H1 (cell line): ENCODE data around the gene THAP11. TPM values are rescaled to one million over a fixed set of nuclear protein-coding genes. Genes with fewer than 3 reads are reported as not detected.

Source experiments
- CTCF ChIA-PET: fragments of 300-600 bp; sonication (Branson Sonifier 250); formaldehyde crosslinking; loops from one replicate; lab custom pipeline; 2021; ENCODE audit not compliant: partially characterized antibody; lab: Charles Lee
- POLR2A ChIA-PET: fragments of 300-600 bp; sonication (Branson Sonifier 250); formaldehyde crosslinking; loops from one replicate; lab custom pipeline; 2021; ENCODE audit warnings: inconsistent platforms; ENCODE audit not compliant: partially characterized antibody; lab: Charles Lee
- DNase-seq, 2 experiments: peaks; one replicate each; pipeline versions ENCODE4 v3.0.0 to v3.0.0-alpha.2; 2010 to 2022; ENCODE audit warnings: low spot score in 2 of 2, low read depth in 1 of 2, mixed read lengths in 1 of 2
- FAIRE-seq: peaks from 2 replicates; lab custom pipeline; 2011; peaks lifted over from hg19 to GRCh38; lab: Jason Lieb, UNC
- H2AFZ ChIP-seq: 2 replicates; pipeline ENCODE4 v1.8.1; 2012; ENCODE audit warnings: low read length, inconsistent platforms
- H2AK5ac ChIP-seq: 2 replicates; pipeline ENCODE4 v1.6.1; 2013; ENCODE audit warnings: low read depth, low read length
- H2BK120ac ChIP-seq: replicated peaks from 2 replicates; pipeline ENCODE3; 2013; ENCODE audit warnings: low read depth, low read length, inconsistent platforms
- H2BK12ac ChIP-seq: 2 replicates; pipeline ENCODE4 v1.6.1; 2013; ENCODE audit warnings: low read depth, low read length
- H2BK15ac ChIP-seq: 2 replicates; pipeline ENCODE4 v1.6.1; 2013; ENCODE audit warnings: low read length
- H2BK20ac ChIP-seq: 2 replicates; pipeline ENCODE4 v1.6.1; 2013; ENCODE audit warnings: low read length
- H2BK5ac ChIP-seq: 2 replicates; pipeline ENCODE4 v1.6.1; 2013; ENCODE audit warnings: low read depth, low read length
- H3K14ac ChIP-seq: 2 replicates; pipeline ENCODE4 v1.6.1; 2013; ENCODE audit warnings: inconsistent platforms; ENCODE audit not compliant: insufficient read length
- H3K18ac ChIP-seq: 2 replicates; pipeline ENCODE4 v1.6.1; 2013; ENCODE audit warnings: low read length; ENCODE audit errors: extremely low read depth
- H3K23ac ChIP-seq: 2 replicates; pipeline ENCODE4 v1.6.1; 2013; ENCODE audit warnings: inconsistent platforms; ENCODE audit not compliant: insufficient read length
- H3K23me2 ChIP-seq: 2 replicates; pipeline ENCODE4 v1.6.1; 2013; ENCODE audit warnings: low read depth, low read length
- H3K27ac ChIP-seq: 2 replicates; pipeline ENCODE4 v1.6.1; 2011; ENCODE audit warnings: low read depth, low read length, inconsistent platforms
- H3K27me3 ChIP-seq, 4 experiments: replicated peaks in 1 of 4; 1 replicate in 1 of 4; 2 replicates in 3 of 4; pipeline versions ENCODE4 v1.6.1 to v1.8.1; 2011 to 2013; ENCODE audit warnings: low read length in 3 of 4, mild to moderate bottlenecking in 3 of 4, inconsistent platforms in 2 of 4, mixed read lengths in 2 of 4, moderate library complexity in 1 of 4; ENCODE audit not compliant: control insufficient read depth in 3 of 4, insufficient read depth in 3 of 4; ENCODE audit errors: extremely low read depth in 1 of 4
- H3K36me3 ChIP-seq, 4 experiments: 2 replicates each; pipeline versions ENCODE4 v1.6.1 to v1.8.1; 2011 to 2013; ENCODE audit warnings: mild to moderate bottlenecking in 4 of 4, low read length in 3 of 4, moderate library complexity in 2 of 4, control low read depth in 1 of 4, inconsistent platforms in 1 of 4; ENCODE audit not compliant: insufficient read depth in 4 of 4, control insufficient read depth in 2 of 4
- H3K4ac ChIP-seq: replicated peaks from 2 replicates; pipeline ENCODE3; 2013; ENCODE audit warnings: low read length, low read depth, mixed read lengths, inconsistent platforms; ENCODE audit not compliant: insufficient read length
- H3K4me1 ChIP-seq, 4 experiments: replicated peaks in 1 of 4; 1 replicate in 1 of 4; 2 replicates in 3 of 4; pipeline versions ENCODE4 v1.6.1 to v1.8.1; 2011 to 2013; ENCODE audit warnings: low read length in 3 of 4, inconsistent platforms in 2 of 4, mixed read lengths in 1 of 4; ENCODE audit not compliant: insufficient read depth in 4 of 4, control insufficient read depth in 3 of 4
- H3K4me2 ChIP-seq, 2 experiments: 2 replicates each; pipeline versions ENCODE4 v1.6.1 to v1.8.1; 2011 to 2013; ENCODE audit warnings: low read depth in 2 of 2, low read length in 2 of 2, control low read depth in 1 of 2, inconsistent platforms in 1 of 2, mild to moderate bottlenecking in 1 of 2; ENCODE audit not compliant: insufficient read depth in 1 of 2
- H3K4me3 ChIP-seq, 4 experiments: fragments of 200-600, 300-600 bp in 1 of 4; sonication (generic), shearing (Covaris generic), sonication (Bioruptor Twin) in 1 of 4; 2 replicates each; pipeline versions ENCODE4 v1.5.1 to v1.8.1; 2011 to 2016; ENCODE audit warnings: low read length in 4 of 4, low read depth in 3 of 4, control low read depth in 2 of 4, inconsistent platforms in 2 of 4, mild to moderate bottlenecking in 2 of 4, mixed read lengths in 1 of 4, moderate library complexity in 1 of 4; ENCODE audit not compliant: insufficient read depth in 2 of 4; ENCODE audit errors: extremely low read depth in 1 of 4
- H3K56ac ChIP-seq: replicated peaks from 2 replicates; pipeline ENCODE3; 2013; ENCODE audit warnings: low read depth, mild to moderate bottlenecking, mixed read lengths, low read length, inconsistent platforms; ENCODE audit not compliant: insufficient read length
- H3K79me1 ChIP-seq: 2 replicates; pipeline ENCODE4 v1.6.1; 2013; ENCODE audit warnings: low read depth, low read length, control low read depth
- H3K79me2 ChIP-seq, 2 experiments: 2 replicates each; pipeline versions ENCODE4 v1.6.1 to v1.8.1; 2012 to 2013; ENCODE audit warnings: low read length in 2 of 2, mild to moderate bottlenecking in 2 of 2, inconsistent platforms in 1 of 2; ENCODE audit not compliant: insufficient read depth in 2 of 2, control insufficient read depth in 1 of 2
- H3K9ac ChIP-seq, 4 experiments: replicated peaks in 1 of 4; 1 replicate in 1 of 4; 2 replicates in 3 of 4; pipeline versions ENCODE4 v1.6.1 to v1.8.1; 2011 to 2013; ENCODE audit warnings: low read depth in 3 of 4, low read length in 3 of 4, control low read depth in 2 of 4, mild to moderate bottlenecking in 2 of 4, moderate library complexity in 2 of 4, inconsistent platforms in 1 of 4; ENCODE audit errors: extremely low read depth in 1 of 4
- H3K9me3 ChIP-seq, 2 experiments: 2 replicates each; pipeline versions ENCODE4 v1.6.1 to v1.8.1; 2012 to 2013; ENCODE audit warnings: mild to moderate bottlenecking in 2 of 2, moderate library complexity in 2 of 2, control low read depth in 1 of 2, inconsistent platforms in 1 of 2, low read depth in 1 of 2, low read length in 1 of 2, mixed read lengths in 1 of 2; ENCODE audit not compliant: insufficient read depth in 2 of 2
- H4K20me1 ChIP-seq, 2 experiments: replicated peaks in 1 of 2; 2 replicates each; pipeline versions ENCODE3 to v1.8.1; 2011 to 2013; ENCODE audit warnings: inconsistent platforms in 2 of 2, low read length in 2 of 2, mild to moderate bottlenecking in 1 of 2; ENCODE audit not compliant: insufficient read depth in 2 of 2, control insufficient read depth in 1 of 2
- H4K5ac ChIP-seq: 2 replicates; pipeline ENCODE4 v1.6.1; 2013; ENCODE audit warnings: low read length, low read depth, mixed read lengths, inconsistent platforms; ENCODE audit not compliant: insufficient read length
- H4K8ac ChIP-seq: 2 replicates; pipeline ENCODE4 v1.8.0; 2013; ENCODE audit warnings: mild to moderate bottlenecking, moderate library complexity, low read length, inconsistent platforms; ENCODE audit not compliant: insufficient read depth; ENCODE audit errors: extremely low read depth
- H4K91ac ChIP-seq: replicated peaks from 2 replicates; pipeline ENCODE3; 2013; ENCODE audit warnings: low read length, mixed read lengths, inconsistent platforms; ENCODE audit not compliant: insufficient read length
- CBX8 ChIP-seq: fragments of 300-800, 300-1000 bp; sonication (generic); IDR thresholded peaks from 2 replicates; pipeline ENCODE4 v1.7.1; 2016; ENCODE audit warnings: low read depth, low read length, borderline replicate concordance
- CEBPB ChIP-seq: IDR thresholded peaks from 2 replicates; pipeline ENCODE4 v1.6.1; 2012; ENCODE audit warnings: low read depth, low read length
- CHD1 ChIP-seq: IDR thresholded peaks from 2 replicates; pipeline ENCODE4 v1.6.1; 2012; ENCODE audit warnings: low read depth, low read length, improper control_type of control experiment
- EGR1 ChIP-seq: IDR thresholded peaks from 2 replicates; pipeline ENCODE4 v1.6.1; 2011; ENCODE audit warnings: low read depth, low read length, borderline replicate concordance
- NANOG ChIP-seq: IDR thresholded peaks from 2 replicates; pipeline ENCODE4 v1.6.1; 2011; ENCODE audit warnings: low read length, low read depth, mild to moderate bottlenecking, inconsistent platforms; ENCODE audit not compliant: insufficient read depth, poor library complexity, severe bottlenecking
- PHF8 ChIP-seq: fragments of 200-600 bp; sonication (generic); conservative IDR thresholded peaks from 2 replicates; pipeline ENCODE4 v1.7.1; 2012; ENCODE audit warnings: low read depth, mild to moderate bottlenecking, inconsistent platforms, low read length, moderate library complexity
- POLR2AphosphoS5 ChIP-seq: IDR thresholded peaks from 2 replicates; pipeline ENCODE4 v1.6.1; 2011; ENCODE audit warnings: low read depth, low read length
- SIX5 ChIP-seq: IDR thresholded peaks from 2 replicates; pipeline ENCODE4 v1.6.1; 2011; ENCODE audit warnings: mild to moderate bottlenecking, low read depth, low read length
- SP1 ChIP-seq: IDR thresholded peaks from 2 replicates; pipeline ENCODE4 v1.6.1; 2011; ENCODE audit warnings: low read depth, low read length
- SP4 ChIP-seq: IDR thresholded peaks from 2 replicates; pipeline ENCODE4 v1.6.1; 2012; ENCODE audit warnings: low read length, inconsistent platforms
- TAF1 ChIP-seq: IDR thresholded peaks from 2 replicates; pipeline ENCODE4 v1.6.1; 2011; ENCODE audit warnings: mild to moderate bottlenecking, low read depth, low read length
- USF2 ChIP-seq: IDR thresholded peaks from 2 replicates; pipeline ENCODE4 v1.6.1; 2011; ENCODE audit warnings: low read length, improper control_type of control experiment
- WGBS, 2 experiments: shearing (Covaris generic) in 1 of 2; methylation state at CpG; one replicate each; pipeline versions ENCODE4 v1.1.6 to v1.1.7; 2013 to 2015; ENCODE audit warnings: low lambda C conversion rate in 2 of 2, mixed read lengths in 2 of 2, inconsistent platforms in 1 of 2, low coverage in 1 of 2, missing lambda C conversion rate in 1 of 2; ENCODE audit not compliant: insufficient replicate concordance in 2 of 2, insufficient coverage in 1 of 2, insufficient read length in 1 of 2; ENCODE audit errors: extremely low coverage in 1 of 2, missing lambda C conversion rate in 1 of 2; 5-methylcytosine and 5-hydroxymethylcytosine counted together
- polyA plus RNA-seq, 7 experiments: library from polyadenylated mRNA; depleted of rRNA in 3 of 7; stranded (reverse) in 5 of 7; unstranded in 2 of 7; fragments of >200 nt in 5 of 7; fragments of 200-250 nt in 2 of 7; gene quantifications; 1 replicate in 5 of 7; 2 replicates in 1 of 7; 4 replicates in 1 of 7; pipeline versions ENCODE4 v1.2.1 to v1.2.3, GENCODE V29; 2011 to 2013; ENCODE audit warnings: missing spikeins in 2 of 7, mixed read lengths in 2 of 7
- total RNA-seq: library from RNA; stranded (reverse); fragmentation: NEBNext Ultra II Directional; extraction: Animal tissue kit (Norgen Biotek cat#: 25700); gene quantifications from 2 replicates; pipeline ENCODE4 v1.2.1, GENCODE V29; 2021

The THAP11 gene
- total and polyA plus RNA-seq, 2 of the 8 experiments (the other 6 are each of a cell fraction or from before 2014, with no cell fraction given) = 50.8 to 54.8 TPM

- Histone ChIP-seq H3K14ac (no peak overlapping the region), H3K4me1 (peaks cover under 1 to 6% (median 3%) of the 10 kb centered on the region in 4 experiments; a peak in 6 of 7 replicates), H2BK15ac (no peak overlapping the region), H3K23ac (no peak overlapping the region), H4K91ac (no peak overlapping the region), H2AFZ (no peak overlapping the region), H3K23me2 (0 out of 2 replicates have a peak, but pooled peaks cover 1% of the 10 kb centered on the region), H3K4me2 (no peak overlapping the region), H3K27ac (no peak overlapping the region), H4K20me1 (peaks cover 19% of the 10 kb centered on the region in 2 experiments), H2BK120ac (no peak overlapping the region), H3K4ac (no peak overlapping the region), H3K4me3 (no peak overlapping the region), H2AK5ac (no peak overlapping the region), H3K79me2 (peaks cover 0 to 14% of the 10 kb centered on the region in 2 experiments; a peak in 2 of 4 replicates), H2BK12ac (no peak overlapping the region), H3K27me3 (no peaks in the 10 kb centered on the region), H3K56ac (no peak overlapping the region), H4K8ac (no peak overlapping the region), H3K9me3 (no peaks in the 10 kb centered on the region), H3K36me3 (peaks cover 34 to 60% (median 49%) of the 10 kb centered on the region in 4 experiments), H3K79me1 (peaks cover 6% of the 10 kb centered on the region), H3K18ac (no peak overlapping the region), H3K9ac (no peak overlapping the region), H4K5ac (no peak overlapping the region), H2BK20ac (no peak overlapping the region), H2BK5ac (no peak overlapping the region)
- POLR2A ChIA-PET = interaction anchor here (1.0 to 1.4 kb wide), 3 partner anchors 14 to 60 kb away, joined by 3 to 4 read pairs (median 3); no protein-coding TSS in a partner anchor
- DNase-seq (no peak), FAIRE-seq (no peak)
- CTCF ChIA-PET = interaction anchor here (1.7 to 21.8 kb wide), 3 partner anchors 54 to 207 kb away, joined by 4 to 623 read pairs (median 6); partner anchors contain the start of genes CTRL, LCAT and PSMB10
- WGBS, 2 experiments = 87% methylated on average over 5 of the region's 5 CpGs; no CpG with 5 or more reads in 1 of the 2 experiments
- no peak for TF ChIP-seq SIX5
- no peak for TF ChIP-seq SP4
- no peak for TF ChIP-seq CBX8
- no peak for TF ChIP-seq USF2
- TF ChIP-seq SP1 = no peak
- TF ChIP-seq CHD1 = no peak
- TF ChIP-seq EGR1 = no peak
- no peak for TF ChIP-seq TAF1
- TF ChIP-seq PHF8 = no peak
- no peak for TF ChIP-seq CEBPB
- TF ChIP-seq NANOG = no peak
- TF ChIP-seq POLR2AphosphoS5 = no peak
Observed at GRCh38 chr16:67879936-67880335, 37.8 kb downstream of the THAP11 start.
